Activated gamma-delta T cell (primary cell): Measurements from ENCODE around the gene MMP28.
A peak's percentile ranks its signal among the peaks of the same experiment; 100 is the strongest.

Experiments used
- DNase-seq: peaks from one replicate; lab custom pipeline; 2025; lab: John Stamatoyannopoulos, UW

MMP28 gene

GRCh38 chr17:35743626-35744328 lies 51.7 kb downstream of the MMP28 start:
- DNase-seq = no peak

- no peak for DNase-seq
Observed at GRCh38 chr17:35742896-35743477, 52.5 kb downstream of the MMP28 start.

- DNase-seq = no peak
Observed at GRCh38 chr17:35742496-35742895, 52.9 kb downstream of the MMP28 start.

GRCh38 chr17:35740997-35741931 lies 54.2 kb downstream of the MMP28 start:
- no peak for DNase-seq

- no peak for DNase-seq
Observed at GRCh38 chr17:35740216-35740615, 55.2 kb downstream of the MMP28 start.

GRCh38 chr17:35738519-35739133 lies 56.8 kb downstream of the MMP28 start:
- DNase-seq = no peak

GRCh38 chr17:35736236-35736635 lies 59.2 kb downstream of the MMP28 start:
- no peak for DNase-seq

- DNase-seq = no peak
Observed at GRCh38 chr17:35735036-35735805, 60.2 kb downstream of the MMP28 start.

GRCh38 chr17:35734396-35734795 lies 61.0 kb downstream of the MMP28 start:
- DNase-seq = no peak

- no peak for DNase-seq
Observed at GRCh38 chr17:35733366-35733765, 62.1 kb downstream of the MMP28 start.

- DNase-seq = no peak
Observed at GRCh38 chr17:35732806-35733136, 62.7 kb downstream of the MMP28 start.

- no peak for DNase-seq
Observed at GRCh38 chr17:35731917-35732805, 63.3 kb downstream of the MMP28 start.

GRCh38 chr17:35731239-35731916 lies 64.1 kb downstream of the MMP28 start, which contains the start of gene RASL10B:
Gene RASL10B, plus strand, starts transcription at chr17:35731639. Its CDS starts 3,546 bp downstream, at chr17:35735185.
- peak; percentile 26 for DNase-seq

GRCh38 chr17:35730400-35731005 lies 64.9 kb downstream of the MMP28 start:
- DNase-seq = no peak

GRCh38 chr17:35729405-35729833 lies 66.0 kb downstream of the MMP28 start:
- no peak for DNase-seq

- no peak for DNase-seq
Observed at GRCh38 chr17:35728551-35728950, 66.9 kb downstream of the MMP28 start.

- no peak for DNase-seq
Observed at GRCh38 chr17:35727635-35728034, 67.8 kb downstream of the MMP28 start.

GRCh38 chr17:35726953-35727460 lies 68.4 kb downstream of the MMP28 start:
- no peak for DNase-seq
